GM18867 (cell line): ENCODE measurements around the gene B4GALT4.
"Not testable (repeated sequence)": the region's sequence is repeated elsewhere in the genome, so short reads cannot be mapped to it uniquely, and the experiment has no call there.

ENCODE experiments used
- ATAC-seq: cut with Tn5 transposase; IDR thresholded peaks from one replicate; pipeline ENCODE4 v1.9.1; 2021; ENCODE audit warnings: mild to moderate bottlenecking, moderate library complexity; ENCODE audit not compliant: unreplicated experiment

The B4GALT4 gene

DNA sequence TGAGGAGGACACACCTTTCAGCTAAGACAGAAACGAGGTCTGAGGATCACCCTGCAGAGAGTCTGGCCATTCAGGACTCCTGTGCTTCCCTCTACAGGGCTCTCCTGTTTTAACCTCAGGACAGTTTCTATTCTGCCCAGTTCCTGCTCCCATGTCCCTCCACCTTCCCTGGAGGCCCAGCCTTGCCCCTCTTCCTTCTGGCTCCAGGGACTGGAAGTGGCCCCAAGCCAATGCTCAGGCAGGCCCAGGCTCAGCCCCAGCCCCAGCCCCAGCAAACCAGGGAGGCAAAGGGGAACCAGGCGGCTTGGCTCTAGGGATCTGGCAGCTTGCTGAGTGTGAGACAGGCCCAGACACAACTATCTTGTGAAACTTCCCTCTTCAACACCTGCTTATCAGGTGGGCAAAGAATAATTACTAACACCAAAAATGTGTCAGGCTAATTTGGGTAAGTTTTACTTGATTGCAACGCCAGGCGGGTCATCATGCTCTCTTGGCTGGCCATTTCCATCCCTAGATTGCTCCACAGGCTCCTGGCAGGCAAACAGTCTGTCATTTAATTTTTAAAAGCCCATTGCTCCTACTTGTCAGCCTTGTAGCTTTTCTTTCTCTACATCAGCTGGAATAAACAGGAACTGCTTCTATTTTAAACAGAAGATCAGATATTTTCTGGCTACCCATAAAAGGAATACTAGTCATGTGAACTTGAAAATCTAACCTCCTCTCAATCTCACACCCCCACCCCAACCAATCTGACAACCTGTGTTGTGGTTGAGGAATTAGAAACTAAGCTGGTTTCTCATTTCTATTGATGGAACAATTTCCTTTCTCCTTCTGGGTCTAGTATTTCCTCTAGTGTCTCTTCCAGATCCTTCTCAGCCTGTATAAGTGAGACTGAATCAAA is 33.8 kb downstream of the B4GALT4 start:
- no peak for ATAC-seq

DNA sequence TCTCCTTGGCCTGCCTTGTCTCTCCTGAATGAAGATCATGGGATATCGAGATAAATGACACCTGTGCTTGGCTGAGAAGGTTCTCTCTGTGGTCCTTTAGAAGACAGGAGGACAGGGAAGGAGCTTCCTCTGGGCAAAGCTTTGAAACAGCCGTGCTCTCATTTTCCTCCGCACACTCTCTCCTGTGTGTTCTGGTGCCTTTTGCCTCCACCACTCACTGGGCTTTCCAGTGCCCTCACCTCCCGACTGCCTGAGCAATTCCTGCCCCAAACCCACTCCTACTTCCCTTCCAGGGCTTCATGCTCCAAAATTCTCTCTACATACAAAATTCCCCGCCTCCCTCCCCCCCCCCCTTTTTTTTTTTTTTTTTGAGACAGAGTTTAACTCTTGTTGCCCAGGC is 35.0 kb downstream of the B4GALT4 start:
- ATAC-seq, result no peak

GRCh38 chr3:119205209-119205608 is 35.5 kb downstream of the B4GALT4 start:
- no peak for ATAC-seq

DNA sequence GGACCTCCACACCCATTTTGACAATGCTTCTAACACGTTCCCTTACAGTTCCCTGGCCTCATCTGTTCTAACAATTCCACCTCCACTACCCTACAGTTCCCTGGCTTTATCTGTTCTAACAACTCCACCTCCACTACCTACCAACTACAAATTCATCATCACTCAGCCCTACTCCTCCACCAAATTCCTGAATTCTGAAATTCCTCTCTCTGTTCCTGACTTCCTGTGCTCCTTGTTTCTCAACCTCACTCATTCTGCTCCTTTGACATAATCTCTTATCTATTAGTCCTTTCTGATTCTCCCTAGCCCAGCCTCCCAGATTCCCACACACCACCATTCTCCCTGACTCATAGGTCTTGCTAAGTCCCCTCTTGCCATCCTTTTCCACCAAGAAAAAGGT is 44.8 kb downstream of the B4GALT4 start:
- no peak for ATAC-seq

DNA sequence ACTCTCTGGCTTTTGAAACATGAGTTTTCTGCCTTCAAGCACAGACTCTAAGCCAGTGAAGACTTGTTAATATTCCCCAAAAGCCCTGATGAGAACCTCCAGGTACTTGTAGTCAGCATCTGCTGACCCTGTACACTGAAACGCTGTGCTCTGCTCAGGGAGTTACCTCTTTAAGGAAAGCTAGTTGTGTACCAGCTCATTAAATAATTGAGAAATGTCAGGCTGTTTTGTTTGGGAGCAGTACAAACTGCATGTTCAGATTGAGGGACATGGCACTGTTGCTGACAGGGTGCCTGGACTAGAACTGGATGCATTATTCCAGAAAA is 45.6 kb downstream of the B4GALT4 start:
- ATAC-seq, result no peak

GRCh38 chr3:119194237-119195150 is 46.2 kb downstream of the B4GALT4 start:
- no peak for ATAC-seq

- no peak for ATAC-seq
Observed at GRCh38 chr3:119191800-119192199, 48.9 kb downstream of the B4GALT4 start.

DNA sequence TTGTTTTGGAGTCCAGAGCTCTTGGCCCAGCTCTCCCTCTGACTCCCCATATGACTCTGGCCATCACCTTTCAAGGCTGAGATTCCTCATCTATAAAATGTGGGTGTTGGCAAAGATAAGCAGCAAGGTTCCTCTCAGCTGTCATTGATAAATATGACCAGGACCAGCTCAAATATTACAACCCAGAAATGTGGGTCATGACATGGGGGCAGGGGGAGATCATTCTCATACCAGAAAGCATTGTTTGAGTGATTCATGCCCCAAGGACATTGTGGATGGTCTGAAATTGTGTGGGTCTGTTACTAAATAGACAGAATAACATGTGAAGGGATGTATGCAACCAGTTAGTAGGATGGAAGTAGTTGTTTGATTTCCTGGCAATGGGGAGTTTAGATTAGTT is 53.4 kb downstream of the B4GALT4 start:
- ATAC-seq, result no peak

- ATAC-seq, result no peak
Observed at GRCh38 chr3:119184796-119185570, 55.7 kb downstream of the B4GALT4 start.

GRCh38 chr3:119184111-119184510 is 56.6 kb downstream of the B4GALT4 start:
- ATAC-seq, result no peak

DNA sequence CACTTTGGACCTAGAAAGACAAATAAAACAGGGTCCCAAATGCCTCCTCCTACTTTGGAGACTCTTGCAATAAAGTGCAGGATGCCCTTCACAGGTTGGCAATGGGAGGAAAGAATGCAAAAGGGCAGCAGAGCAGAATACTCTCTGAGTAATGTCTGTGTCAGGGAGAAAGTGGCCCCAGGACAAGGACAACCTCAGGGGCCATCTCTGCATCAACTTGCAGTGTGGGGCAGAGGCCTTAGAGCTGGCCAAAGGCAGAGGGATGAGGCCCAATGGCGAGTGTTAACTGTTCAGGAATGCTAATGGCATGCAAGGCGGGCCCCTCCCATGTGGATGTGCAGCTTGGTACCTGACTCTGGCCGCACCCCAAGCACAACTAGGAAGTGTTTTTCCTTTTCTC is 58.9 kb downstream of the B4GALT4 start:
- no peak for ATAC-seq

DNA sequence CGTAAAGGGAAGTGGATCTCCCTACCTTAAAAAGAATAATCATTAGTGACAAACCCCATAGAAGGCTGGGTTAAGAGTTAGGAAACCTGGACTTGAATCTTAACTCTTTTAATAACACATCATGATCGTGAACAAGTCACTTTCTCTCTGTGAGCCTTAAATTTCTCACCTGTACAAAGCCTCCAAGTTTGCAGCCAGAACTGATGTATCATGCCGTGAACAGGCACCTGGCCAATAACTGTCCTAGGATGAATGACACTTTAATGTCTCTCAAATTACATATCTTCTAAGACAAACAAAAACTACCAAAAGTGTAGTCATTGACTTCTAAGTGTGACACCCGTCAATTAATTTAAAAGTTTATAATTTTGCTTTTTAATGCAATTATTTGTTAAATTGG is 63.4 kb downstream of the B4GALT4 start:
- ATAC-seq, result no peak

DNA sequence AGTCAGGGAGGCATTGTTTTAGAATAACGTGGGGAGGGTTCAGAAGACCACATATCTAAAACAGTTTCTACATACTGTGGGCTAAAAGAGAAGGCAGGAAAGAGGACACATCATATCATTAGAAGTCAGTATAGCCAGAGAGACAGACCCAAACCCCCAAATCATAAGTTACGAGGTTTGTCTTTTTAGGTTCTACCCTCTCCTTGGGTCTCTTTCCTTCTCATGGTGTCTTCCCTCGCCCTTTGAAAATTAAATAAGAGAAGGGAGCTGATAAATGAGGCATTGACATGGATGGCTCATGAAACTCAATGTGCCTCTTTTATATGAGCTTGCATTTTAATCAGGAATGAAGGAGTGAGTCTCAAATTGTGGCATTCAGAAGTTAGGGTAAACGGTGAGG is 63.9 kb downstream of the B4GALT4 start:
- ATAC-seq, result no peak

DNA sequence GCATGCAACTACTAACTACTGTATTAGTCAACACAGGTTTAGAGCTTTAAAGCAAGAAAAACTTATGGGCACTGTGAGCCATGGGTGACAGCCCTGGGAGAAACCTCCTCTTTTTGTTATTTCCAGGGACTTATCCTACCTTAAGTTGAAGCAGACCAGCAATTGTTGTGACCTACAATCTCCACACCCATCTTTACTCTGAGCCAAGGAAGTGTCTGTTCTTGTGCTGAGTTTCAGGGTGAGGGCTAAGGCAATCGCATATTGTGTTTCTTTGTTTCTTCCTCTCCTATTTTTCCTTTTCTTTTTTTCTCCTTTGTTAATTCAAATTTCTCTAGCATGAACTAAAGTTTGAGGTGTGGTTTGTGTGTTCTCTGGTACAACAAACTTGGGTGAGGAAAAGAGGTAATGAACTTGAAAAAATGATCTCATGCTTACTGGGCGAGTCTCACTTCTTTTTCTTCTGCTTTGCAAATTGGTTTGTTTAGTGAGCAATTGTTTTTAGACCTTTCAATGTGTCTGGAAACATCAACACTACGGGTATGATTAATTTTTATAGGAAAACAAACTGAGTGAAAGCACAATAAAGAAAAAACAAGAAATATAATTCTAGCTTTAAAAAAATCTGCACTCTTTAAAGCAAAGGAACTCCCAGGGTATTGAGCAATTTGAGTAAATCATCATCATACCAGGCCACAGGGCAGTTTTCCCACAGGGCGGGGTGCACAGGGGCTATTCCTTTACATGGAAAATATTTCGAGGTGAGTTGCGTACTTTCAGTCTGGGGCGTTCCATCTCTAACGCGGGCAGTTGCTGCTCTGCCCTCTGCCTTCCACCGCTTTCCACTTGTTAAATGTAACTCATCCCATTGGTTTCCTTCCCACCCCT is 64.6 kb downstream of the B4GALT4 start:
- no peak for ATAC-seq

DNA sequence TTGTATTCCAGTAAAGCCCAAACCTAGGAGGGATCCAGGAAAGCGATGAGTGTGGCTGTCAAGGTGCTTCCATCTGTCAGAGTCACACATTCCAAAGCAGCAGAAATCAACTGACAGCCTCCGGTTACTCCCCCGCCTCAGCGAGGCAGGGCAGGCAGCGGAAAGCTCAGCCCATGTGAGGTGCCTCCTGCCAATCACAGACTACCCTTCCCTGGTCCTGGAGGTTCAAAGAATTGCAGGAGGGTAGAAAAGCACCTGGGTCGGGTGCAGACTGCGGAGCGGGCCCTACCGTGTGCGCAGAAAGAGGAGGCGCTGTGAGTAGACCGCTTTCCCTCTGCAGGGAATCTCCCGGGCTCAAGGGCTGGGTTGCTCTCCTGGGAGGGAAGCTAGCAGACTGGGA is 67.4 kb downstream of the B4GALT4 start, which contains the start of gene UPK1B:
Gene UPK1B (plus strand): TSS at position 274 of the 400 bp plus-strand sequence. CDS start 13,144 bp downstream, outside the sequence.
- ATAC-seq, result no peak

GRCh38 chr3:119170821-119171220 is 69.9 kb downstream of the B4GALT4 start:
- ATAC-seq, result no peak

GRCh38 chr3:119164745-119165144 is 75.9 kb downstream of the B4GALT4 start:
- not testable (repeated sequence) for ATAC-seq
